NCI-H187 (cell line): ENCODE measurements around the gene ABCA10.

Experiments used
- DNase-seq, 2 experiments: peaks; one replicate each; lab custom pipeline; 2025; lab: John Stamatoyannopoulos, UW

ABCA10 gene

DNA sequence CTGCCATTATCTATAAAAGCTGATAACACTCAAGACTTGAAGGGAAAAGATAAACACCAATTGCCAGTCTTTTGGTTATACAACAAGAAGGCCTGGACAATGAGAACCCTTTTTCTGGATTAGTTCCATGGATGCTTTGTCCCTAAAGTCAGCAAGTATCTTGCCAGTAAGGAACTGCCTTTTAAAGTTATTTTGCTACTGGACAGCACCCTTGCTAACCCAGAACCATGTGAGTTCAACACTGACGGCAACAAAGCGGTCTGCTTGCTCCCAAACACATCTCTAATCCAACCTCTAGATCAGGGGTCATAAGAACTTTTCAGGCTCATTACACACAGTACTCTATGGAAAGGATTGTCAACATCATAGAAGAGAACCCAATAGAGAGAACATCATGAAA is 61.7 kb downstream of the ABCA10 start:
- no peak for DNase-seq

DNA sequence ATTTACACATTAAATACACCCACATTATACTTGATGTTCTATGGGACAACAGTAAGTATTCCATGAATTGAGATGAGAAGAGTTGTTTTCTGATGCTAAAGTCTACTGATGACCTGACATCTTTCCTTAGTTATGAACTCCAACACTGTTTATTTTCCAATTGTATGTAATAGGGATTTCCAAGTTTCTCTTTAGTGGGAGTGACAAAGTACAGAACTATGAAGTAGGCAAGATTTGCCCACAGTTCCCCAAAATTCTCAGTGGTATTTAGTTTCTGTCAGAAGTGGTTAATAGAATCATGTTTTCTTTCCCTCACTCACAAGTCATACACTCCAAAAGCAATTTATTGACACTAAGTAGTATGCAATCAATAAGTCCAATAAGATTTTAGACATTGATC is 64.4 kb downstream of the ABCA10 start:
- DNase-seq, result no peak

- DNase-seq, result no peak
Observed at GRCh38 chr17:69159418-69159817, 69.2 kb downstream of the ABCA10 start.

DNA sequence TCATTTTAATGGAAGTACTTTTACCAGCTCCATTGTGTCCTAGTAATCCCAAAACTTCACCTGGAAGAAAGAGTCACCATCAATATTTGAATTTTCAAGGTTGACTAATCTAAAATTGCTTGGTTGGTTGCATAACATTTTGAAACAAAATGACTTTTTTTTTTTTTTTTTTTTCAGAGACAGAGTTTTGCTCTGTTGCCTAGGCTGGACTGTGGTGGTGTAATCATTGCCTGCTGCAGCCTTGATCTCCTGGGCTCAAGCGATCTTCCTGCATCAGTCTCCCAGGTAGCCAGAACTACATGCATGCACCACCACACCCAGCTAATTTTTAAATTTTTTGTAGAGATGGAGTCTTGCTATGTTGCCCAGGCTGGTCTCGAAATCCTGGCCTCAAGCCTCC is 74.4 kb downstream of the ABCA10 start:
- no peak for DNase-seq

- DNase-seq, result no peak
Observed at GRCh38 chr17:69150333-69150732, 78.3 kb downstream of the ABCA10 start.

- no peak for DNase-seq
Observed at GRCh38 chr17:69147460-69147859, 81.2 kb downstream of the ABCA10 start.

GRCh38 chr17:69144331-69145255 is 84.0 kb downstream of the ABCA10 start:
- DNase-seq, result no peak

GRCh38 chr17:69143683-69144231 is 84.9 kb downstream of the ABCA10 start:
- DNase-seq, result no peak

GRCh38 chr17:69143151-69143550 is 85.5 kb downstream of the ABCA10 start:
- no peak for DNase-seq

- DNase-seq, result no peak
Observed at GRCh38 chr17:69142175-69142802, 86.3 kb downstream of the ABCA10 start.

- no peak for DNase-seq
Observed at GRCh38 chr17:69141431-69142174, 87.0 kb downstream of the ABCA10 start, which contains the start of gene ABCA6. ABCA6 (minus strand) TSS chr17:69141895; CDS start chr17:69140703, 1,192 bp downstream.

- DNase-seq, result no peak
Observed at GRCh38 chr17:69134112-69134511, 94.5 kb downstream of the ABCA10 start.

DNA sequence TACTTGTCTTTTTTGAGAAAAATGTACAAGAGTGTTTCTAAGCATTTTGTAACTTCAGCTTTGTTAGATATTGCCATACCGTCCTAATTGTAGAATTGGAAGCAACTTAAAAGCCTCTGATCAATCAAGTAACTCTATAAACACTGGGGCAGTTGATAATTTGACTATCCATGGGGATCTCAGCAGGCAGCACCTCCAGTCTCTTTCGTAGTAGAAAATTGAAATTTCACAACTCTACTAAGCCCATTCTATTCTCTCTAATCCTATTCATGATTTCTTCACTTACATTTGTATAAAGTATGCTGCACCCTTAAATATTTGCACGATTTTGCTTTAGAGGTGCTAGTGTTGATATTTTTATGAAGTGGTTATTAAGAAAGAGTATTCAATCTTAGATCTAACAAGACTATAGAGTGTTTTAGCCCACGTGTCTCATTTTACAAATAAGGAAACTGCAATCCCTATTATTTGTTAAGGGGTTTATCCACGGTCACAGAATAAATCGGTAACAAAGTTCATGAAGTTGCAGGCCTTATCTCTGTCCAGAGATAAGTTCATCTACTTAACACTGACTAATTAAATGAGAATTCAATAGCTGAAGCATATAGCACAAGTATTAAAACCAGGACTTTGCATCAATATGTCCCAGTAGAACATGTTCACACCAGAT is 97.9 kb downstream of the ABCA10 start:
- DNase-seq, result no peak

DNA sequence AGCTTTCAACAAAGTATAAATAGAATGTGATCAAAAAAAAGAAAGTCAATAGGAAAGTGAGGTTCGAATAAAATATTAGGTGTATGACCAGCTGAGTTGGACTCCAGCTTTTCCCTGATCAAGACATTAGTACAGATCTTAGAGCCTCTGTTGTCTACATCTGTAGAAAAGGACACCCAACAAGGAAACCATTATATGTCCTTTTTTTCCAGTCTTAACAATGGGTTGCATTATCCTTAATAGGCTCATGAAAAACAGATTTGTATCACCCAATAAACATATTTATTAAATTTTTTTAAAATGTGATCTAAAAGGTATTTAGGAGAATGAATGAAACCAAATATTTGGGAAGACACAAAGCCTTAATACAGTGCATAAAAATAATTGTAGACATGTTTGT is 105.0 kb downstream of the ABCA10 start:
- no peak for DNase-seq

GRCh38 chr17:69122065-69122464 is 106.6 kb downstream of the ABCA10 start:
- no peak for DNase-seq

- no peak for DNase-seq
Observed at GRCh38 chr17:69117855-69118784, 110.5 kb downstream of the ABCA10 start.

DNA sequence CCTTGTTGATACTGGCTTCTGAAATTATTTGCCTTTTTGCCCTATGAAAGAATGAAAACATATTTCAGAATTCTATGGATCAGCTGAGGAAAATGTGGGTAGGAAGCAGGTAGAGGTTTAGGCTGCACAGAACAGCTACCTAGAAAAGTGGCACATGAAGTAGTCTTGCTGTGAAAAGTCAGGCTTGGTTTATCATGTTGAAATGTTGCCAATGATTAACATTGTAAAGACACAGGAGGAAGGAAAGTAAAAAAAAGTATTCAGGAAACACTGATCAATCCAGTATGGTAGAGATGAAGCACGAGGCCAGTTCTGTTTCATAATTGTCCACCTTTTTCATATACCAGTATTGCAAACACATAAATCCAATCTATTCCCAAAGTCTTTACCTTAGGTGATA is 116.8 kb downstream of the ABCA10 start:
- no peak for DNase-seq

- no peak for DNase-seq
Observed at GRCh38 chr17:69105907-69106730, 122.5 kb downstream of the ABCA10 start.

GRCh38 chr17:69103557-69104233 is 124.9 kb downstream of the ABCA10 start:
- no peak for DNase-seq
